ENCODE results near the gene DAD1.
"Not testable (repeated sequence)": the region's sequence is repeated elsewhere in the genome, so short reads cannot be mapped to it uniquely, and the experiment has no call there.

Gene DAD1

GRCh38 chr14:22589096-22589839 lies at the start of gene DAD1:
TSS of gene DAD1 (minus strand) at chr14:22589224. CDS start at chr14:22589157, 67 bp downstream.
- peak; percentile 99 for DNase-seq (ENCODE audit: low read depth)

DNA sequence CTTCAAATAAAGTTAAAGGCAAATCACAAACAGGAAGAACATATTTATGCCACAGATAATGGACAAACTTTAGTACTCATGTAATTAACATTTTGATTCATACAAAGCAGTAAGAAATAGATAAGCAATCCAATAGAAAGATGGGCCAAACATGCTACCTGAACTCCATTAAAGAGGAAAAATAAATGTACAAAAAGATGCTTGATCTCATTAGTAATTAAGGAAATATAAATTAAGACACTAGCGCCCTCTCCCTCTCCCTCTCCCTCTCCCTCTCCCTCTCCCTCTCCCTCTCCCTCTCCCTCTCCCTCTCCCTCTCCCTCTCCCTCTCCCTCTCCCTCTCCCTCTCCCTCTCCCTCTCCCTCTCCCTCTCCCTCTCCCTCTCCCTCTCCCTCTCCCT lies 47.0 kb upstream of the DAD1 start:
- DNase-seq (ENCODE audit: low read depth) = not testable (repeated sequence)

DNA sequence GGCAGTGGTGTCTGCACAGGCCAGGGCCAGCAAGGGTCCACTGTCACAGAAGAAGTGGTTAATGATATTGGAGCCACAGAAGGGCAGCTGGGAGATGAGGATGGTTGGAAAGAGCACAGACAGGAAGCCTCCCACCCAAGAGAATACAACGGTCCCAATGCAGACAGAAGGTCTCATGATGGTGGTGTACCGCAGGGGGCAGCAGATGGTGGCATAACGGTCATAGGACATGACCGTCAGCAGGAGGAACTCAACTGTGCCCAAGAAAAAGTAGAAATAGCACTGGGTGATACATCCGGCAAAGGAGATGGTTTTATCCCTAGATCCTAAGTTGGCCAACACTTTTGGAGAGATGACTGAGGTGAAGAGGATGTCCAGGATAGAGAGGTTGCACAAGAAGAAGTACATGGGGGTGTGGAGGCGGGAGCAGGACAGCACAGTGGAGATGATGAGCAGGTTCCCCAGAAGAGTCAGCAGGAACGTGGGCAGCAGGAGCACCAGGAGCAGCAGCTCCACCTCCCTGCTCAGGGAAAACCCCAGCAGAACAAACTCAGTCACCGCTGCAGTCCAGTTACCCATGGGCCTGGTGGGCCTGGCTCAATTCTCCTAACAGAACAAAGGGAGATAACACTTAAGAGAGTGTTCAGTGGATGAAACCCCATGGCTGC lies 45.3 kb upstream of the DAD1 start:
- no peak for DNase-seq (ENCODE audit: low read depth)

DNA sequence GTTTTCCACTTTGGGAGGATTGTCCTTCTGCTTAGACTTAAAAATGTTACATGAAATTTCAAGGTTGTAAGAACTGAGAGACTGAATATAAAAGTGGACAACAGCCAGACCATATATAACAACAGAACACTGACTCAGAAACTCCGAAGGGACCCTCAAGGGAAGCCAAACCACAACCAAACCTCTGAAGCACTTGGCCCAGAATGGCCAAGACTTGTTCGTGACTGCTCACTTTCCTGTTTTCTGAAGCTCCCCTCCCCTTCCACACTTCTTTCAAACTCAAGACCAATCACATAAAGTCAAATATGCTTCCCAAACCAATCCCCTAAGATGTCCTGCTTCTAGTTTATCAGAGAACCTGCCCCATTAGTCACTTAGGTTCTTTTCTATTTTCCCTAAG lies 41.5 kb upstream of the DAD1 start:
- DNase-seq (ENCODE audit: low read depth) = peak; percentile 44

GRCh38 chr14:22630066-22630465 lies 41.0 kb upstream of the DAD1 start:
- DNase-seq (ENCODE audit: low read depth) = no peak

DNA sequence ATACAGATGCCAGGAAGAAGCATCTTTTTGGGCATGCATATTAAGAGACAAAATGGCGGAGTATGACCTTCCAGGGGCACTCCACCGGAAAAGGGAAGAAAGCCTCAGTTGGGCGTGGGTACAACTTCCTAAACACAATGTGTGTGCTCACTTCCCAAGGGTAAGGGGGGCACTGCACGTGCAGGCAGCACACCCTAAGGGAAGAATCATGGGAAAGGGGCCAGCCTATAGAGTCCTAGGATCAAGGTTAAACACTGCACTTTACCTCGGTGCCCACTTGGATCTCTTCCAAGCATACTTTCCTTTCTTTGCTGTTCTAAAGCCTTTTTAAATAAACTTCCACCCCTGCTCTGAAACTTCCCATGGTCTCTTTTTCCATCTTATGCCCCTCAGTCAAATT lies 40.3 kb upstream of the DAD1 start:
- DNase-seq (ENCODE audit: low read depth) = no peak

- DNase-seq (ENCODE audit: low read depth) = no peak
Measured at GRCh38 chr14:22627506-22628263, 38.7 kb upstream of the DAD1 start.

DNA sequence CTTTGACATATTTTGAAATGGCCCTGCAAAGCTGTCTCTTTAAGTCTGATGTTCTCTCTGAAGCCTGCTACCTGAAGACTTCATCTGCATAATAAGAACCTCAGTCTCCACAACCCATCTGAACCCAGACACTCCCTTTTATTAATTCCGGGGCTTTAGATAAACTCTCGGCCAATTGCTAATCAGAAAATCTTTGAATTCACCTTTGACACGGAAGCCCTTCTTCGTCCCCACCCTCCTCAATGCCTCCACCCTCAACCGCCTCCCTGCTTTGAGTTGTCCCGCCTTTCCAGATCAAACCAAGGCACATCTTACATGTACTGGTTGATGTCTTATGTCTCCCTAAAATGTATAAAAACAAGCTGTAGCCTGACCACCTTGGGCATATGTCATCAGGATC lies 37.6 kb upstream of the DAD1 start:
- DNase-seq (ENCODE audit: low read depth) = no peak

- no peak for DNase-seq (ENCODE audit: low read depth)
Measured at GRCh38 chr14:22623047-22623446, 34.0 kb upstream of the DAD1 start.

GRCh38 chr14:22622255-22622654 lies 33.2 kb upstream of the DAD1 start:
- DNase-seq (ENCODE audit: low read depth) = no peak

DNA sequence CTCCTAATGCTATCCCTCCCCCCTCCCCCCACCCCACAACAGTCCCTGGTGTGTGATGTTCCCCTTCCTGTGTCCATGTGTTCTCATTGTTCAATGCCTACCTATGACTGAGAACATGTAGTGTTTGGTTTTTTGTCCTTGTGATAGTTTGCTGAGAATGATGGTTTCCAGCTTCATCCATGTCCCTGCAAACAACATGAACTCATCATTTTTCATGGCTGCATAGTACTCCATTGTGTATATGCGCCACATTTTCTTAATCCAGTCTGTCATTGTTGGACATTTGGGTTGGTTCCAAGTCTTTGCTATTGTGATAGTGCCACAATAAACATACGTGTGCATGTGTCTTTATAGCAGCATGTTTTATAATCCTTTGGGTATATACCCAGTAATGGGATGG lies 26.7 kb upstream of the DAD1 start:
- not testable (repeated sequence) for DNase-seq (ENCODE audit: low read depth)

DNA sequence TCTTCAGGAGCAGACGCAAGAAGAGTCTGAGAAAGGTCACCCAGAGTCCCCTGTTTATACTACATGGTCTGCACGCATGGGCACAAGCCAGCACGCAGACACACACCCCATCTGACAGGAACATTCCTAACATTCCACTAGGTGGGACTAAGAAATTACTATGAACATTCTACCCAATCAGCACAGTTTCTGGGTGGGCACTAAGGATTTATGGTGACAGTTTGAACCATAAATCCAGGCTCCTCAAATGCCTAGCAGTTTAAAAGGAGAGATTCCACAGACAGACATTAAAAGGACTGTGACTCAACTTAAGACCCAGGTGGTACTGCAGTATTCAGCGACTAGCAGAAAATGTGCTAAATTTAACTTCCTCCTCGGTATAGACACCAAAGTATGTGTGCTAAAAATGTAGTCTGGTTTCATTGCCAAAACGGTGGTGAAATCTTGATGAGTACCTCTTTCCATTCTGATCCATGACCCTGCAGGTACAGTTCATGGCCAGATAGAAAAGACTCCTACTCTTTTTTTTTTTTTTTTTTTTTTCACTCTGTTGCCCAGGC lies 25.3 kb upstream of the DAD1 start:
- peak; percentile 96 for DNase-seq (ENCODE audit: low read depth)

DNA sequence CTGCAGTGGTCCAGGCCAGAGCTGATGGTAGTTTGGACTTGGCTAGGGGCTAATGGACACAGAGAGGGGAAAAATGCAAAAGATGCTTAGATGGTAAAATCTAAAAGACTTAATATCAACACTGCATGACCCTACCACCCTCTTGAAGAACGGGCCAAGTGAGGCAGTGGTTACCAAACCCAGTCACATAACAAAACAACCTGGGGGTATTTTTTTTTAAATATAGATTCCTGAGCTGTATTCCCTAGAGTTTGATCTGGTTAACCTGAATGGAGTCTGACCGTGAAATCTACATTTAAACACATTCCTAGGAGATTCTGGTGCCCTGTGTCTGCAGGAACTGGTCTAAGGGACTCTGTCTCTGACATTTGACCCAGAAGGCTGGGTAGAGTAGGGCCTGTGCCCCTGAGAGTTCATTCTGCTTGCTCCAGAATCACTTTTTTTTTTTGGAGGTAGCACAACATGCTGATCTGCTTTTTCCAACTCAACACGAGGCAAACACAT lies 24.8 kb upstream of the DAD1 start:
- no peak for DNase-seq (ENCODE audit: low read depth)

DNA sequence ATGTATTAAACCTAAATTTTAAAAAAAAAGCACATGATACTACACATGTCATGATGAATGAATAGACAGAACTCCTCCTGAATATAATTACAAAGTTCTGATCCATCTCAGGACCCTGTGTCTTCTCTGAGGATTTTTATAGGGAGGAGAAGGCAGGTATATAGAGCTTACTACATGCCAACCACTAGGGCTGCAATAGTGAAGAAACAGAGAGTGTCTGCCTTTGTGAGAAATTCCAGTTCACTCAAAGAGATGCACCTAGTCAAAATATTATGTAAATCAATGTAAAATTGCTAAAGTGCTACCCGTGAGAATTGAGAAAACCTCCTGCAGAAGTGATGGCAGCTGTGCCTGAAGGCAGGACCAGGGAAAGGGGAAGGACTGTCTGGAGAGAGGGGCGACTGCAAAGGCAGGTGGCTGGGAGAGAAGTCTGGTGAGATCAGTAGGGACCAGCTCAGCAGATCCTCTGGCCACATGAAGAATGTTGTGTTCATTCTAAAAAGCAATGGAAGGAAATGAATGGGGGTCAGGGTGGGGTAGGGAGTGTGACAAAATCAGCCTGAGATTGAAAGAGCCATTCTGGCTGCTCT lies 24.2 kb upstream of the DAD1 start:
- no peak for DNase-seq (ENCODE audit: low read depth)

GRCh38 chr14:22610931-22611330 lies 21.9 kb upstream of the DAD1 start:
- no peak for DNase-seq (ENCODE audit: low read depth)

DNA sequence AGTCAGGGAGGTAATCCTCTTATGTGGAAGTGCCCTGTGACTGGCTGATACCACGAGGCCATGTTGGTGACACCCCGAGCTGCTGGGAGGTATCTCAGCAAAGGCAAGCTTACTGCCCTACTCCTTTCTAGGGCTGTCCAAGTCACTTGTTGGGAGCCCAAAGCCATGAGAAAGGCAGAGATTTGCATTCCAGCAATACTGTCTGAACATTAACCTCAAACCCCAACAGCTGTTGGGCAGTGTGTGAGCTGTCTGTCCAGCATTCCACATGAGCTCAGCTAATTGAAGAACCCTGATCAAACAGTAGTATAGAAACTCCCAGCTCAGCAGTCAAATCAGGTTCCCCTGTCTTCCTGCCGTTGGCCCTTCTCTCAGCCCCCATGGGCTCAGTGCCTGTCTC lies 18.3 kb upstream of the DAD1 start:
- no peak for DNase-seq (ENCODE audit: low read depth)

DNA sequence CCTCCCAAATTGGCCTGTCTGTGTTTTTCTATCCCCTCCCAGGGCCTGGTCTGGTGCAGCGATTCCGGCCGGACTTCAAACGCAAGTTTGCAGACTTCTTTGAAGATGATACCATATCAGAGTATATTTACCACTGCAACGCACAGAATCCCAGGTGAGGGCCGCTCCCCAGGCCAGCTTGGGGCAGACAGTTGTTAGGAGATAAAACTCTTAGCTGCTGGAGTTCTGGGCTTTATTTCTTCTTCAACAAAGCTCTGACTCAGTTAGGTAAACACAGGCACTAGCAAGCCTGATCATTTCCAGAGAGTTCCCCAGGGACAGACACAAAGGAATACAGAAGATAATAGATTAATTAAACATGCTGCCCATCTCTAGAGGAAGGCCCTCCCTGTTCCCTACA lies 17.4 kb upstream of the DAD1 start:
- DNase-seq (ENCODE audit: low read depth) = no peak

DNA sequence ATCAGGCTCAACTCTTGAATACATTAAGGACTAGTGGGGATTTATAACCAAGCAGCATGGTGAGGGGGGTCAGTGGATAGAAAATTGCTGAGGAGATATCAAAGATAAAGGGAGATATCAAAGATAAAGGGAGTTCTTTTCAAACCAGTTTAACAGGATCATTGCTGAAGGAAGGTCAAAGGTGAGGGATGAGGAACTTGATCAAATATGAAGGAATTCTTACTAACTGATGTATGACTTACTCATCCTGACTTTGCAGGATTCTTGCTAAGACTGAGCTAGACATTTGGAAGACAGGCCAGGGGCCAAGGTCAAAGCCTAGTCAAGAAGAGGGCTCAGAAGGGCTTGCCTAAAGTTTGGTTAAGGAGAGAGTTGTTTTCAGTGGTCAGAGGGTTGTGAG lies 13.8 kb upstream of the DAD1 start:
- no peak for DNase-seq (ENCODE audit: low read depth)

DNA sequence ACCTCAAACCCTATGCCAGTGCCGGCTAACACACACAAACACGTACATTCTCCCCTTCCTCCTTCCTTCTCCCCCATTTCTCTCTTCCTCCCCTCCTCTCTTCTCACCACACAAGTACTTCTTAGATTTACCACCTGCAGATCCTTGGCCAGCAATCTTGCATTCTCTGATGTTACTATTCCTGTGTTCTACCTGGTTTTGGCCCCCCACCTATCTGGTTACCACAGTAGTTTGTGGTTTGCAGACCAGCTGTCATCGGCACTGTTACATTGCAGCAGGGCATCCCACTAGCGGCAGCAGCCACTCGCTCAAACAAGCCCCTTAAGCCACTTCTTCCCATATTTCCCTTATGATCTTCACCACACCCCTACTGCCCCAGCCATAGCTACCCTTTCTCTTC lies 13.0 kb upstream of the DAD1 start:
- no peak for DNase-seq (ENCODE audit: low read depth)

GRCh38 chr14:22601456-22601855 lies 12.4 kb upstream of the DAD1 start:
- no peak for DNase-seq (ENCODE audit: low read depth)

- no peak for DNase-seq (ENCODE audit: low read depth)
Measured at GRCh38 chr14:22600027-22600426, 11.0 kb upstream of the DAD1 start.

GRCh38 chr14:22599349-22599748 lies 10.3 kb upstream of the DAD1 start:
- no peak for DNase-seq (ENCODE audit: low read depth)

Measured in GM04504 (cell line).